ENCODE measurements around the gene GINS2. TPM values are rescaled to one million over a fixed set of nuclear protein-coding genes. Genes with fewer than 3 reads are reported as not detected.

Gene GINS2
- total RNA-seq, 1 experiment from 2014 or later = 53.3 TPM

DNA sequence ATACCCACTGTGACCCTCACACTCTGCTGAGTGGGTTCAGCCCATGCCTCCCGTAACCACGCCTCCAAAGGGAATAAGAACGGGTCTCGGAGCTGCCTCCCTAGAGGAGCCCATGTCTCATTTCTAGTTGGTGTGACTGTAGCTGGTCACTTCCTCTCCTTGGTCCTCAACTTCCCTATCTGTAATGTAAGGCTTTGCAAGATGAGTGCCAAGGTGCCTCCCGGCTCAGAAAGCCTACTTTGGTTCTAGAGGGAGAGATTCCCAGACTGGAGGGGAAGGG lies 41.4 kb upstream of the GINS2 start:
- POLR2A ChIA-PET = no interaction called here
- peaks cover 0 to 10% of the 10 kb centered on the region in 2 experiments; a peak in 1 of 4 replicates for H3K36me3 ChIP-seq (ENCODE audit: control insufficient read depth in 1 of 2, insufficient read depth in 2 of 2, low read length in 2 of 2)

More for the DNA sequence above, 41.4 kb upstream of the GINS2 start:
- no peaks in the 10 kb centered on the region for H3K9me3 ChIP-seq (ENCODE audit: control insufficient read depth in 1 of 2, insufficient read depth in 1 of 2, low read depth in 1 of 2, low read length in 2 of 2)
- no peak overlapping the region for H2AFZ ChIP-seq (ENCODE audit: low read depth, low read length, poor library complexity, severe bottlenecking)
- no peak overlapping the region for H3K4me2 ChIP-seq (ENCODE audit: low read length)
- no peak overlapping the region for H3K27ac ChIP-seq (ENCODE audit: low read depth, low read length)
- RAD21 ChIA-PET (ENCODE audit: low non-redundant PET in 1 of 2, low total read pairs in 2 of 2, uncharacterized antibody in 2 of 2, unreplicated experiment in 2 of 2) = no interaction called here
- H3K27me3 ChIP-seq (ENCODE audit: insufficient read depth, low read length) = no peaks in the 10 kb centered on the region
- no TSS peak for BruUV-seq (replicated peaks)
- DNase-seq (ENCODE audit: low read depth, low spot score) (no peak), ATAC-seq (no peak)
- no peaks in the 10 kb centered on the region for H3K4me1 ChIP-seq (ENCODE audit: control insufficient read depth in 1 of 2, insufficient read depth in 2 of 2, low read length in 2 of 2)
- no peak overlapping the region for H3K4me3 ChIP-seq (replicated peaks in 1 of 2; ENCODE audit: low read depth in 1 of 2, low read length in 2 of 2)
- CTCF ChIA-PET = no interaction called here
- H3K79me2 ChIP-seq (ENCODE audit: insufficient read depth, low read length) = no peaks in the 10 kb centered on the region; the same call in 1 of the 2 replicates
- no peaks in the 10 kb centered on the region for H4K20me1 ChIP-seq (ENCODE audit: insufficient read depth)
- no peak overlapping the region for H3K9ac ChIP-seq (ENCODE audit: low read length)
- intact Hi-C loops (cut with micrococcal nuclease) = no loop called here
- H3K9me2 ChIP-seq (ENCODE audit: insufficient read depth) = no peaks in the 10 kb centered on the region
- no peak for TF ChIP-seq EGR1 (IDR thresholded peaks at IDR 0.05; ENCODE audit: low read depth)
- no peak for TF ChIP-seq CEBPB (IDR thresholded peaks at IDR 0.05; ENCODE audit: low read depth)
- no peak for TF ChIP-seq FOSL1 (IDR thresholded peaks at IDR 0.05; ENCODE audit: low read depth)
- TF ChIP-seq ZFX (IDR thresholded peaks at IDR 0.05) = no peak
- TF ChIP-seq, protein P1, sequence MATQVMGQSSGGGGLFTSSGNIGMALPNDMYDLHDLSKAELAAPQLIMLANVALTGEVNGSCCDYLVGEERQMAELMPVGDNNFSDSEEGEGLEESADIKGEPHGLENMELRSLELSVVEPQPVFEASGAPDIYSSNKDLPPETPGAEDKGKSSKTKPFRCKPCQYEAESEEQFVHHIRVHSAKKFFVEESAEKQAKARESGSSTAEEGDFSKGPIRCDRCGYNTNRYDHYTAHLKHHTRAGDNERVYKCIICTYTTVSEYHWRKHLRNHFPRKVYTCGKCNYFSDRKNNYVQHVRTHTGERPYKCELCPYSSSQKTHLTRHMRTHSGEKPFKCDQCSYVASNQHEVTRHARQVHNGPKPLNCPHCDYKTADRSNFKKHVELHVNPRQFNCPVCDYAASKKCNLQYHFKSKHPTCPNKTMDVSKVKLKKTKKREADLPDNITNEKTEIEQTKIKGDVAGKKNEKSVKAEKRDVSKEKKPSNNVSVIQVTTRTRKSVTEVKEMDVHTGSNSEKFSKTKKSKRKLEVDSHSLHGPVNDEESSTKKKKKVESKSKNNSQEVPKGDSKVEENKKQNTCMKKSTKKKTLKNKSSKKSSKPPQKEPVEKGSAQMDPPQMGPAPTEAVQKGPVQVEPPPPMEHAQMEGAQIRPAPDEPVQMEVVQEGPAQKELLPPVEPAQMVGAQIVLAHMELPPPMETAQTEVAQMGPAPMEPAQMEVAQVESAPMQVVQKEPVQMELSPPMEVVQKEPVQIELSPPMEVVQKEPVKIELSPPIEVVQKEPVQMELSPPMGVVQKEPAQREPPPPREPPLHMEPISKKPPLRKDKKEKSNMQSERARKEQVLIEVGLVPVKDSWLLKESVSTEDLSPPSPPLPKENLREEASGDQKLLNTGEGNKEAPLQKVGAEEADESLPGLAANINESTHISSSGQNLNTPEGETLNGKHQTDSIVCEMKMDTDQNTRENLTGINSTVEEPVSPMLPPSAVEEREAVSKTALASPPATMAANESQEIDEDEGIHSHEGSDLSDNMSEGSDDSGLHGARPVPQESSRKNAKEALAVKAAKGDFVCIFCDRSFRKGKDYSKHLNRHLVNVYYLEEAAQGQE (IDR thresholded peaks at IDR 0.05; ENCODE audit: low read depth) = no peak
- TF ChIP-seq POLR2A (IDR thresholded peaks at IDR 0.05; ENCODE audit: borderline replicate concordance, extremely low read depth, insufficient read depth, insufficient read length) = no peak
- no peak for TF ChIP-seq ZNF274 (IDR thresholded peaks at IDR 0.05; ENCODE audit: low read depth, low read length)
- TF ChIP-seq CBX3 (IDR thresholded peaks at IDR 0.05; ENCODE audit: low read depth) = no peak
- no peak for TF ChIP-seq SP1 (IDR thresholded peaks at IDR 0.05; ENCODE audit: low read depth)
- no peak for TF ChIP-seq SIN3A (IDR thresholded peaks at IDR 0.05; ENCODE audit: low read depth)
- no peak for TF ChIP-seq RAD21 (IDR thresholded peaks at IDR 0.05; ENCODE audit: low read depth)
- TF ChIP-seq JUND (IDR thresholded peaks at IDR 0.05) = no peak
- TF ChIP-seq YY1 (IDR thresholded peaks at IDR 0.05; ENCODE audit: extremely low read depth, insufficient replicate concordance, low read depth, low read length) = no peak
- no peak for TF ChIP-seq TCF7L2 (IDR thresholded peaks at IDR 0.05; ENCODE audit: borderline replicate concordance, extremely low read depth, insufficient read depth, insufficient read length)
- no peak for TF ChIP-seq ZBTB33 (IDR thresholded peaks at IDR 0.05; ENCODE audit: extremely low read depth, insufficient replicate concordance, low read length)
- no peak for TF ChIP-seq SRF (IDR thresholded peaks at IDR 0.05; ENCODE audit: low read depth)
